HCT116 (cell line): ENCODE results near the gene ALG1. TPM values are rescaled to one million over a fixed set of nuclear protein-coding genes. Genes with fewer than 3 reads are reported as not detected.

Experiments
- ATAC-seq: fragments of 200-7000 bp; cut with Tn5 transposase; 2 replicates; pipeline ENCODE4 v1.9.1; 2020; ENCODE audit warnings: mild to moderate bottlenecking, moderate library complexity
- BruUV-seq: library from RNA; stranded (reverse); fragments of 400-500 nt; replicated peaks from 2 replicates; lab custom pipeline; 2021; lab: Mats Ljungman, UMichigan
- CTCF ChIA-PET: fragments of 300-600 bp; sonication (Branson Sonifier 250); formaldehyde crosslinking; loops from one replicate; lab custom pipeline; 2021; ENCODE audit warnings: antibody characterized with exemption; lab: Charles Lee
- POLR2A ChIA-PET: fragments of 300-600, 350-600 bp; sonication (Branson Sonifier 250); formaldehyde crosslinking; loops from one replicate; lab custom pipeline; 2021; ENCODE audit warnings: antibody characterized with exemption; lab: Charles Lee
- RAD21 ChIA-PET, 2 experiments: fragments of 300-600 bp; sonication (Branson Sonifier 250); formaldehyde crosslinking; loops; one replicate each; lab custom pipeline; 2023; ENCODE audit warnings: low total read pairs in 2 of 2; ENCODE audit not compliant: uncharacterized antibody in 2 of 2, unreplicated experiment in 2 of 2, low non-redundant PET in 1 of 2; lab: Charles Lee
- DNase-seq: peaks from one replicate; pipeline ENCODE4 v3.0.0-alpha.2; 2010; ENCODE audit warnings: low read depth, low spot score
- H2AFZ ChIP-seq: fragments of 200-600 bp; shearing (Covaris generic), sonication (generic); 2 replicates; pipeline ENCODE4 v1.6.1; 2017; ENCODE audit warnings: low read depth, mixed run types, mixed read lengths, antibody characterized with exemption, low read length; ENCODE audit not compliant: poor library complexity, severe bottlenecking
- H3K27ac ChIP-seq: 2 replicates; pipeline ENCODE4 v1.5.1; 2012; ENCODE audit warnings: low read depth, low read length
- H3K27me3 ChIP-seq: fragments of 200-600 bp; sonication (generic); 2 replicates; pipeline ENCODE4 v1.6.1; 2016; ENCODE audit warnings: mixed run types, low read length, mixed read lengths; ENCODE audit not compliant: insufficient read depth
- H3K36me3 ChIP-seq, 2 experiments: fragments of 200-500 bp in 1 of 2; fragments of 200-600 bp in 1 of 2; sonication (Bioruptor generic) in 1 of 2; sonication (generic) in 1 of 2; 2 replicates each; pipeline versions ENCODE4 v1.5.1 to v1.6.1; 2014 to 2016; ENCODE audit warnings: low read length in 2 of 2, inconsistent platforms in 1 of 2, mixed read lengths in 1 of 2, mixed run types in 1 of 2; ENCODE audit not compliant: insufficient read depth in 2 of 2, control insufficient read depth in 1 of 2
- H3K4me1 ChIP-seq, 2 experiments: fragments of 200-600 bp in 1 of 2; sonication (generic) in 1 of 2; 2 replicates each; pipeline versions ENCODE4 v1.5.1 to v1.6.1; 2012 to 2017; ENCODE audit warnings: low read length in 2 of 2, inconsistent platforms in 1 of 2, mild to moderate bottlenecking in 1 of 2, mixed read lengths in 1 of 2, mixed run types in 1 of 2, moderate library complexity in 1 of 2; ENCODE audit not compliant: insufficient read depth in 2 of 2, control insufficient read depth in 1 of 2
- H3K4me2 ChIP-seq: fragments of 200-600 bp; sonication (generic); 2 replicates; pipeline ENCODE4 v1.6.1; 2017; ENCODE audit warnings: mixed run types, low read length, mixed read lengths
- H3K4me3 ChIP-seq, 2 experiments: fragments of 200-600 bp in 1 of 2; sonication (generic) in 1 of 2; replicated peaks in 1 of 2; 2 replicates each; pipeline ENCODE4 v1.5.1; 2011 to 2016; ENCODE audit warnings: low read length in 2 of 2, control low read depth in 1 of 2, low read depth in 1 of 2, mild to moderate bottlenecking in 1 of 2, mixed read lengths in 1 of 2, mixed run types in 1 of 2
- H3K79me2 ChIP-seq: fragments of 200-600 bp; sonication (generic); 2 replicates; pipeline ENCODE4 v1.6.1; 2017; ENCODE audit warnings: mild to moderate bottlenecking, mixed run types, low read length, moderate library complexity, mixed read lengths; ENCODE audit not compliant: insufficient read depth
- H3K9ac ChIP-seq: fragments of 200-600 bp; sonication (generic); 2 replicates; pipeline ENCODE4 v1.6.1; 2016; ENCODE audit warnings: low read length, mixed read lengths
- H3K9me2 ChIP-seq: fragments of 200-600 bp; sonication (generic), shearing (Covaris generic); 2 replicates; pipeline ENCODE4 v1.6.1; 2017; ENCODE audit warnings: mixed run types, mild to moderate bottlenecking, moderate library complexity; ENCODE audit not compliant: insufficient read depth
- H3K9me3 ChIP-seq, 2 experiments: fragments of 200-500 bp in 1 of 2; fragments of 200-600 bp in 1 of 2; sonication (Bioruptor generic) in 1 of 2; sonication (generic) in 1 of 2; 2 replicates each; pipeline ENCODE4 v1.6.1; 2014 to 2017; ENCODE audit warnings: low read length in 2 of 2, mixed read lengths in 2 of 2, inconsistent platforms in 1 of 2, low read depth in 1 of 2, mild to moderate bottlenecking in 1 of 2, mixed run types in 1 of 2, moderate library complexity in 1 of 2; ENCODE audit not compliant: control insufficient read depth in 1 of 2, insufficient read depth in 1 of 2
- H4K20me1 ChIP-seq: fragments of 200-600 bp; sonication (generic), shearing (Covaris generic); 2 replicates; pipeline ENCODE4 v1.6.1; 2017; ENCODE audit warnings: mixed run types, mild to moderate bottlenecking, moderate library complexity; ENCODE audit not compliant: insufficient read depth
- EGR1 ChIP-seq: IDR thresholded peaks from 2 replicates; pipeline ENCODE4 v1.6.1; 2012; ENCODE audit warnings: low read depth
- EZH2 ChIP-seq: fragments of 200-600 bp; sonication (generic); IDR thresholded peaks from 2 replicates; pipeline ENCODE4 v1.6.1; 2017; ENCODE audit warnings: antibody characterized with exemption, mixed run types
- EZH2phosphoT487 ChIP-seq: fragments of 200-600 bp; IDR thresholded peaks from 2 replicates; pipeline ENCODE4 v1.6.1; 2018; ENCODE audit warnings: antibody characterized with exemption, borderline replicate concordance
- FOSL1 ChIP-seq: IDR thresholded peaks from 2 replicates; pipeline ENCODE4 v1.6.1; 2012; ENCODE audit warnings: low read depth
- POLR2A ChIP-seq: IDR thresholded peaks from 2 replicates; pipeline ENCODE4 v1.7.0; 2011; ENCODE audit warnings: borderline replicate concordance; ENCODE audit not compliant: insufficient read depth, insufficient read length; ENCODE audit errors: extremely low read depth
- RAD21 ChIP-seq: IDR thresholded peaks from 2 replicates; pipeline ENCODE4 v1.6.1; 2012; ENCODE audit warnings: low read depth, mild to moderate bottlenecking
- SP1 ChIP-seq: IDR thresholded peaks from 2 replicates; pipeline ENCODE4 v1.6.1; 2012; ENCODE audit warnings: low read depth
- TCF7L2 ChIP-seq: IDR thresholded peaks from 2 replicates; pipeline ENCODE4 v1.7.0; 2011; ENCODE audit warnings: borderline replicate concordance, inconsistent platforms; ENCODE audit not compliant: insufficient read depth, insufficient read length; ENCODE audit errors: extremely low read depth
- YY1 ChIP-seq: IDR thresholded peaks from 2 replicates; pipeline ENCODE4 v1.6.1; 2011; ENCODE audit warnings: low read length, low read depth, moderate library complexity, mild to moderate bottlenecking; ENCODE audit not compliant: insufficient replicate concordance; ENCODE audit errors: extremely low read depth
- intact Hi-C: fragments of 100-400 bp; cut with micrococcal nuclease; formaldehyde crosslinking; loops from 2 replicates; pipeline ENCODE4 v1.10.0; 2022
- total RNA-seq: library from RNA; stranded (reverse); gene quantifications from one replicate; pipeline ENCODE4 v1.2.1, GENCODE V29; 2021; ENCODE audit not compliant: unreplicated experiment
- TF ChIP-seq, protein P1 (sequence below): IDR thresholded peaks from 2 replicates; pipeline ENCODE4 v1.6.1; 2012
- TF ChIP-seq, protein P2 (sequence below), 3 experiments: fragments of 200-600 bp in 1 of 3; sonication (generic) in 1 of 3; IDR thresholded peaks in 2 of 3; conservative IDR thresholded peaks in 1 of 3; 2 replicates each; pipeline ENCODE4 v1.5.1; 2012 to 2017; ENCODE audit warnings: low read depth in 2 of 3, low read length in 2 of 3, antibody characterized with exemption in 1 of 3, borderline replicate concordance in 1 of 3, control low read depth in 1 of 3, mild to moderate bottlenecking in 1 of 3, mixed read lengths in 1 of 3, mixed run types in 1 of 3, moderate library complexity in 1 of 3; ENCODE audit not compliant: insufficient read depth in 1 of 3

ALG1 gene
- total RNA-seq, 1 experiment from 2014 or later = 27.1 TPM

- peaks cover 15 to 38% of the 10 kb centered on the region in 2 experiments for H3K4me1 ChIP-seq
- no peak overlapping the region for H3K27ac ChIP-seq
- no peak overlapping the region for H3K4me3 ChIP-seq
- ATAC-seq = no peak
- no peak overlapping the region for H2AFZ ChIP-seq
- POLR2A ChIA-PET = no interaction called here
- BruUV-seq = no TSS peak
- H4K20me1 ChIP-seq = no peaks in the 10 kb centered on the region
- H3K9me3 ChIP-seq = no peaks in the 10 kb centered on the region
- no peaks in the 10 kb centered on the region for H3K27me3 ChIP-seq
- H3K4me2 ChIP-seq = no peak overlapping the region
- TF ChIP-seq, protein P1, sequence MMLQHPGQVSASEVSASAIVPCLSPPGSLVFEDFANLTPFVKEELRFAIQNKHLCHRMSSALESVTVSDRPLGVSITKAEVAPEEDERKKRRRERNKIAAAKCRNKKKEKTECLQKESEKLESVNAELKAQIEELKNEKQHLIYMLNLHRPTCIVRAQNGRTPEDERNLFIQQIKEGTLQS = no peak
- no peak for TF ChIP-seq RAD21
- no peak for TF ChIP-seq FOSL1
- no peak for TF ChIP-seq EZH2phosphoT487
- TF ChIP-seq YY1 = no peak
- no peak for TF ChIP-seq EGR1
- TF ChIP-seq POLR2A = no peak
- TF ChIP-seq, protein P2, sequence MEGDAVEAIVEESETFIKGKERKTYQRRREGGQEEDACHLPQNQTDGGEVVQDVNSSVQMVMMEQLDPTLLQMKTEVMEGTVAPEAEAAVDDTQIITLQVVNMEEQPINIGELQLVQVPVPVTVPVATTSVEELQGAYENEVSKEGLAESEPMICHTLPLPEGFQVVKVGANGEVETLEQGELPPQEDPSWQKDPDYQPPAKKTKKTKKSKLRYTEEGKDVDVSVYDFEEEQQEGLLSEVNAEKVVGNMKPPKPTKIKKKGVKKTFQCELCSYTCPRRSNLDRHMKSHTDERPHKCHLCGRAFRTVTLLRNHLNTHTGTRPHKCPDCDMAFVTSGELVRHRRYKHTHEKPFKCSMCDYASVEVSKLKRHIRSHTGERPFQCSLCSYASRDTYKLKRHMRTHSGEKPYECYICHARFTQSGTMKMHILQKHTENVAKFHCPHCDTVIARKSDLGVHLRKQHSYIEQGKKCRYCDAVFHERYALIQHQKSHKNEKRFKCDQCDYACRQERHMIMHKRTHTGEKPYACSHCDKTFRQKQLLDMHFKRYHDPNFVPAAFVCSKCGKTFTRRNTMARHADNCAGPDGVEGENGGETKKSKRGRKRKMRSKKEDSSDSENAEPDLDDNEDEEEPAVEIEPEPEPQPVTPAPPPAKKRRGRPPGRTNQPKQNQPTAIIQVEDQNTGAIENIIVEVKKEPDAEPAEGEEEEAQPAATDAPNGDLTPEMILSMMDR (IDR thresholded peaks at IDR 0.05 in 2 of 3, conservative IDR thresholded peaks at IDR 0.05 in 1 of 3; ENCODE audit: borderline replicate concordance in 1 of 3, insufficient read depth in 1 of 3, low read depth in 2 of 3, low read length in 2 of 3) = no peak
- no peak for TF ChIP-seq TCF7L2
- TF ChIP-seq SP1 = no peak
- TF ChIP-seq EZH2 = no peak
- TF ChIP-seq, all 23 proteins: peak for 0
- no peak for DNase-seq
- H3K9me2 ChIP-seq = no peaks in the 10 kb centered on the region
- ChIA-PET CTCF (no interaction called here), RAD21 (no interaction called here)
- no peak overlapping the region for H3K9ac ChIP-seq
- intact Hi-C loops = no loop called here
- H3K36me3 ChIP-seq = no peaks in the 10 kb centered on the region
- 0 out of 2 replicates have a peak, but pooled peaks cover 6% of the 10 kb centered on the region for H3K79me2 ChIP-seq
Measured at GRCh38 chr16:5036228-5037156, 35.2 kb upstream of the ALG1 start.
